ENCODE measurements around the gene CYB561. TPM values are rescaled to one million over a fixed set of nuclear protein-coding genes. Genes with fewer than 3 reads are reported as not detected.

Gene CYB561
- polyA plus RNA-seq, 3 donors, result 12.3 to 65.8 (median 16.0) TPM

DNA sequence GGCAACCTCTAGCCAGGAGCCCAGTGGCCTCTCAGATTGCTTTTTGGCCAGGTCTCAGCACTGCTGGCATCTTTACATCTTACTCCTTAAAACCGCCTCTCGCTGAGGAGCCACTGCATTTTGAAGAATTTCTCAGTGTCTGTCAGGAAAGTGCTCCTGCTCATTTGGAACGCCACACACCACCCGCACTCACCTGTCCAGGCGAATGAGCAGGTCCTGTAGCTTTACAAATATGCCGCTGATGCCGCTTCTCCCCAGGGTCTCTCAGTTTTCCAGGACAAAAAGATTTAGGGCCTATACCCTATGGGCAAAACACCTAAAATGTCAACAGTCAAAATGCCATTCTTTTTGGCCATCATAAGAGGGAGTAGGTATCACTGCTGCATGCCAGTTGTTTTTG, 22.1 kb downstream of the CYB561 start:
- no peak overlapping the region for H3K27ac ChIP-seq (ENCODE audit: low read depth, low read length)
- WGBS, 3 donors, result 90 to 94% (median 94%) methylated on average over 7 of the region's 7 CpGs

DNA sequence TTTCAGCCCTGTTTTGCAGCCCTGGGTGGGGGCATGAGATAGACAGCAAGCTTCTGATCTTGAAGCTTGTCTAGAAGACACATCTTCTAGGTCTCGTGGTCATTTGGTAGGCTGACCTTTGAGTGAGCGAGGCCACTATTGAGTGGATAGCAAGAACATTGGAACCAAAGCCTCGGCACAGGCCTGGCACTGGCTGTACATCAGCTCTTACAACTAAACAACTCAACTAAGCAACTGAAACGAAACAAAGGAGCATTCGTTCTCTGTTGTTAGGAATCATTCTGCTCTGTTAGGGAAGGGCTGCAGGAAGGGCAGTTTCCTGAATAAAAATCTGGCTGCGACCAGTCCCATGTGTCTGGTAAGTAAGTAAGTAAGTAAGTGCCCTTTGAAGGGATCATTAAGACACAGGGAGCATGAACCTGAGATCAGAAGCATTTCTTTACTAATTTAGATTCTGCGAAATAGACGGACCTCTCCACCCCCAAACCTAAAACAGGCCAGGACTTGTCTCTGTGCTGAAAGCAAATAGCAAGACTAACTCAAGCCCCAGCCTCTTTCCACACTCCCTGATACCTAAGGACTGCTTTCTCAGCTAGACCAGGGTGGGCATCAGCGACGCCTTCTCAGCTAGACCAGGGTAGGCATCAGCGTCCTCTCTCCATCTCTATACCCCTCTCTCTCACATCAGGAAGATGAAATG, 22.7 kb downstream of the CYB561 start:
- 66 to 69% (median 69%) methylated on average over 11 of the region's 11 CpGs for whole genome bisulfite sequencing, 3 donors

DNA sequence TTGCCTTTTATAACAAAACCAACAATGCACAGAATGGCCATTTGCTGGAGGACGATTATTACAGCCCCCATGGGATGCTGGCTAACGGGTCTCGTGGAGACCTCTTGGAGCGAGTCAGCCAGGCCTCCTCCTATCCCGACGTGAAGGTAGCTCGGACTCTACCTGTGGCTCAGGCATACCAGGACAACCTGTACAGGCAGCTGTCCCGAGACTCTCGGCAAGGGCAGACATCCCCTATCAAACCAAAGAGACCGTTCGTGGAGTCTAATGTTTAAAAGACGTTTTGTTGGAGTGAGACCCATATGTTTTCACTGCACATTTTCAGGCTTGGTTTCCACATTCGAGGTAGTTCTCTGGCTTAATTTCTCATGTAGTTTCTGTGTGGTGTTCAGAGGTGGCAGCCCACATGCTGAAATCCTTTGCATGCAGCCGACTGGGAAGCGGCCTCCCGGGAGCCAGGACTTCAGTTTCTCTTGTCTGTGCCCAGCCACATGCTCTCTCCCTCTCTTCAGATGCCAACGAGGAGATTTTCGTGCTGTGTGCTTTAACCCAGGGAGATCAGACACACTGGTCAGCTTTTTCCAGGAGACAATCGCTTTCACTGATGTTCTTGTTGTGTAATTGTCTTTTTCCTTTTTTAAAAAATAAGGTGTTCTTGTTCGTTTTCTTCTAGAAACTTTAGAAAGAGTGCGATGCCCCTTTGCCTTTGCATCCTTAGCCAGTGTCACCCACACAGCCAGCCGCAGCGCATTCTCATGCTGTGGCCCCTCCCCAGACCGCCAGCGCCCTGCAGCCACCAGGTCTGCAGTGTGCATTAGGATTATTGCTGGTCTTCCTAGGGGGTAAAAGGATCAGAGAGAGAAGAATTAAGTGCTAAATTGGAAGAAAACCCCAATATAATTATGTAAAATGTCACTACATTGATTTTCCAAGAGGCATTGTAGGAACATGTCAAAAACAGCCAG, 24.1 kb downstream of the CYB561 start:
- WGBS, 3 donors, result 91 to 93% (median 92%) methylated on average over 25 of the region's 25 CpGs
- no peak overlapping the region for H3K27ac ChIP-seq (ENCODE audit: low read depth, low read length)

More for the DNA sequence above, 22.7 kb downstream of the CYB561 start:
- H3K27ac ChIP-seq (ENCODE audit: low read depth, low read length), result no peak overlapping the region

DNA sequence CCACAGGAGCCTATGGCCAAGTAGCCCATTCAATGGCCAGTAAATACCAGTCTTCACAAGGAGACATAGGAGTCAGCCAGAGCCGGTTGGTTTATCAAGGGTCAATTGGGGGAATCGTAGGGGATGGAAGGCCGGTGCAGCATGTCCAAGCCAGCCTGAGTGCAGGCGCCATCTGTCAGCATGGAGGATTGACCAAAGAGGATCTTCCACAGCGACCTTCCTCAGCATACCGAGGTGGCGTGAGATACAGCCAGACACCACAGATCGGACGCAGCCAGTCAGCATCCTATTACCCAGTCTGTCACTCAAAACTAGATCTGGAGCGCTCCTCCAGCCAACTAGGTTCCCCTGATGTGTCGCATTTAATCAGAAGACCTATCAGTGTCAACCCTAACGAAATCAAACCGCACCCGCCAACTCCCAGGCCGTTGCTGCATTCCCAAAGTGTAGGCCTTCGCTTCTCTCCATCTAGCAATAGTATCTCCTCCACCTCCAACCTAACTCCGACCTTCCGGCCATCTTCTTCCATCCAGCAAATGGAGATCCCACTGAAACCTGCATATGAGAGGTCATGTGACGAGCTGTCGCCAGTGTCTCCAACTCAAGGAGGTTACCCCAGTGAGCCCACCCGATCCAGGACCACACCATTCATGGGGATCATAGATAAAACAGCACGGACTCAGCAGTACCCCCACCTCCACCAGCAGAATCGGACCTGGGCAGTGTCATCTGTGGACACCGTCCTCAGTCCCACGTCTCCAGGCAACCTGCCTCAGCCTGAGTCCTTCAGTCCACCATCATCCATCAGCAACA, 25.0 kb downstream of the CYB561 start:
- WGBS, 3 donors, result 92 to 94% (median 94%) methylated on average over 25 of the region's 25 CpGs
- no peak overlapping the region for H3K27ac ChIP-seq (ENCODE audit: low read depth, low read length)

DNA sequence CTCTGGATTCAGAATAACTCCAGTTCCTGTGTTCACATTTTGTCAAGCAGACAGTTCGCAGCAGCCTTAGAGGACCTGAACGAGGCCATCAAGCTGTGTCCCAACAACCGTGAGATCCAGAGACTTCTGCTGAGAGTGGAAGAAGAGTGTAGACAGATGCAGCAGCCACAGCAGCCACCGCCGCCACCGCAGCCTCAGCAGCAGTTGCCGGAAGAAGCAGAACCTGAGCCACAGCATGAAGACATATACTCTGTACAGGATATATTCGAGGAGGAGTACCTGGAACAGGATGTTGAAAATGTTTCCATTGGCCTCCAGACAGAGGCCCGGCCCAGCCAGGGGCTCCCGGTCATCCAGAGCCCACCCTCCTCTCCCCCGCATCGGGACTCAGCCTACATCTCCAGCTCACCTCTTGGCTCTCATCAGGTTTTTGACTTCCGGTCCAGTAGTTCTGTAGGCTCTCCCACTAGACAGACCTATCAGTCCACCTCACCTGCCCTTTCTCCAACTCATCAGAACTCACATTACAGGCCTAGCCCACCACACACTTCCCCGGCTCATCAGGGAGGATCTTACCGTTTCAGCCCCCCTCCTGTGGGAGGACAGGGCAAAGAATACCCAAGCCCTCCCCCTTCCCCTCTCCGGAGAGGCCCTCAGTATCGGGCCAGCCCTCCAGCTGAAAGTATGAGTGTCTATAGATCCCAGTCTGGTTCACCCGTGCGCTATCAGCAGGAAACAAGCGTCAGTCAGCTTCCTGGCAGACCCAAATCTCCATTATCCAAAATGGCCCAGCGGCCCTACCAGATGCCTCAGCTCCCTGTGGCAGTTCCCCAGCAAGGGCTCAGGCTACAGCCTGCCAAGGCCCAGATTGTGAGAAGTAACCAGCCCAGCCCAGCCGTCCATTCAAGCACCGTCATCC, 25.9 kb downstream of the CYB561 start:
- no peak overlapping the region for H3K27ac ChIP-seq (ENCODE audit: low read depth, low read length)
- WGBS, 3 donors, result 55 to 81% (median 64%) methylated on average over 23 of the region's 23 CpGs

DNA sequence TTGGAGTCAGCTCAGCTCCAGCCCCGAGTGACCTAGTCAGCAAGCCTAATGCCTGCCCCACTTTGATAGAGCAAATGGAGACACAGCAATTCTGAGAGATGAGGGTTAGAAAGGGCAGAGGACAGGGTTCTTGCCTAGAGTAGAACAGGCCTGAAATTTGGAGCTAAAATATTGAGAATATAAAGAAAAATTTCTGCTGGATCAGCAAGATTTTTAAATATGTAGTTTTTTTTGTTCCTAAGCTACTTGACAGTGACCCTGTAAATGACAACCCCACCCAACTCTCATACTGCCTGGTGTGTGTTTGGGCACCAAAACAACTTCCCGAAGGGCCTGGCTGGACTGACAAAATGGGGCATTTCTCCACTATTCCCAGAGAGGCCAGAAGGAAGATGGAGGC, 26.7 kb downstream of the CYB561 start:
- WGBS, 3 donors, result 81 to 87% (median 85%) methylated on average over 2 of the region's 2 CpGs
- no peak overlapping the region for H3K27ac ChIP-seq (ENCODE audit: low read depth, low read length)

DNA sequence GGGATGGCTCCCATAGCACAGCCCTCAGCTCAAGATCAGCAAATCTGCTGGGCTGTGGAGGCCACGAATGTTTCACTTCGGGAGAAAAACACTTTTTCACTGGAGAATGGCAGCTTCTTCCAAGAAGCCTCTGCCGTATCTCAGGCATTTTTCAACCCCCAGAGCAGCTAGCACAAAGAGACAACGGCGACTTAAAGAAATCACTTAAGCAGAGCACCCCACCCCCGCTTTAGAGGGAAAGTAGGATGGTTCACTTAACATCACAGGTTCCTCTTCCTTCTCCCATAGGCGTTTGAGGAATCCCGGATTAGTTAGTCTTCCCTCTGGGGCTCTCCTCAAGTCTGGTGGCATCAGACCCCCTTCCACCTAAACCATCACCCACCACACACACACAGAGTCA, 27.6 kb downstream of the CYB561 start:
- 87 to 89% (median 87%) methylated on average over 8 of the region's 8 CpGs for WGBS, 3 donors
- H3K27ac ChIP-seq (ENCODE audit: low read depth, low read length), result no peak overlapping the region

DNA sequence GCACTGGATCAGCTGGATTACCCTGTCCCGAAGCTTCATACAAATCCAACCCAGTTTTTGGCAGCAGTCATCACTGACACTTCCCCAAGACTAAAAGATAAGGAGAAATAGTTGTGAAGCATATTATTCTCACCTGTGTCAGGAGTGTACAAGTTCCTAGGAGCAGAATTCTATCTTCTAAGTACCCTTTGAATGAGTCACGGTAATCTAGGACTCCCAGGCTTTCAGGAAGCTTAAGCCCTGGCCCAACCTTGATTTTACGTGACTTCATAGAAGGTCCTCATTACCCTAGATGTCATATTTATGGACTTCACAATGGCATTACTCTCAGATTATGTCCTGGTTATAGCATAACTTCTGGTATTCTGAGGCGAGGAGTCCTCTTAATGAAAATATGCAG, 31.9 kb downstream of the CYB561 start:
- WGBS, 3 donors, result 93 to 95% (median 94%) methylated on average over 4 of the region's 4 CpGs

DNA sequence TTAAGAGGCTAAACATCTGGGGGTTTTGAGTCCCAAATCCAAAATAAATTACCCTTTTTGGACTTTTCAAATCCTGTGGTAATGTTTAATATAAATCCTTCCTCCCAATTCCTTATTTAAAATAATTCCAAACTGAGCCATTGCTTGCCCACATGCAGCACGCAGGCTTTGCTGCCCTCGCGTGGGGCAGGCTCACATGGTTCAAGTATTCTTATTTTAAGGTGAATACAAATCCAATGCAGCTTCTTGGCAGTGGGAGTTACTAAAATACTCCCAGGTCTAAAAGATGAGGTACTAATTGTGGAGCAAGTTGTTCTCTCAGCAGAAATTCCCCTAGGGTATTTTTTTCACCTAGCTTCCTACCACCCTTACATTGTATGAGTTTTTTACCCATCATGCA, 33.0 kb downstream of the CYB561 start:
- H3K27ac ChIP-seq (ENCODE audit: low read depth, low read length), result no peak overlapping the region
- WGBS, 3 donors, result 94 to 99% (median 97%) methylated on average over 3 of the region's 3 CpGs

More for the DNA sequence above, 31.9 kb downstream of the CYB561 start:
- H3K27ac ChIP-seq (ENCODE audit: low read depth, low read length), result no peak overlapping the region

DNA sequence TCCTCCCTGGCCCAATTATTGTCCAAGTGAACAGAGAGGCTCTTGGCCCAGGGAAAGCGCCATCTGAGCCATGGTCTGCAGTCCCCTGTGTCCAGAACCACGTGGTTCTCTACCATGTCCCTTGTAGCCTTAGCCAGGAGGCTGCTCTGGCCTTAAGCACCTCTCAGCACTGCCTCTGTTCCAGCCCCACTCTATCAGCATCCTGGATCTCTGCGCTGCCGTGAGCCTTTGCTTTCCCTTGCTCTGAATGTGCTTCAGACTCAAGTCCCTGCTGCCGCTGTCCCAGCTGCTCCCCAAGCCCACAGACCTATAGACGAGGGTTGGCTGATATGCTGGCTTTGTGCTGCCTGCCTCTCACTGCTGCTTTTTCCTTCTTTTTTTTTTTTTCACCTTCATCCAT, 33.9 kb downstream of the CYB561 start:
- H3K27ac ChIP-seq (ENCODE audit: low read depth, low read length), result no peak overlapping the region
- 81 to 89% (median 87%) methylated on average over 6 of the region's 6 CpGs for WGBS, 3 donors

DNA sequence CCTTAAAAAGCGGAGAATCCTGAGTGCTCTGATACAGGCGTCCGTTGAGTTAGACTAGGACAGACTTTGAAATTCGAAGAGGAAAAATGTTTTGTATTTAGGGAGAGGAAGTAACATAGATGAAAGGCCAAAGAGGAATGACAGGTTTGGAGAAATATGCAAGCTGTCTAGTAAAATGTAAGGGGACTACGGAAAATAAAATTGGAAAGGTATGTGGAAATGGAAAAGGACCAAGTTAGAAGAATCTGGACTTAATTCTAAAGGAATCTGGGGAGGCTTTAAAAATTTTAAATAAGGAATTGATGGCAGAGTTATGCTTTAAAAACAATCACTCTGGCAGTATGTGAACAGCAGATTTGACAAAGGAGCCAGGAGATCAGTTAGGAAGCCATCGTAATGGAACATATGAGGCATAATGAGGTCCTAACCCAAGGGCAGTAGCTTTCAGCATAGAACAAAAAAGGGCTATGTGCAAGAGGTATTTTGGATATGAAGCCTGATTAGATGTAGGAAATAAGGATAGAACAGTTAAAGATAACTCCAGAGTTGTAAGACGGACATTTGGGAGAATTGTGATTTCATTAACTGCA, 38.3 kb downstream of the CYB561 start:
- 88 to 91% (median 91%) methylated on average over 7 of the region's 7 CpGs for WGBS, 3 donors
- H3K27ac ChIP-seq (ENCODE audit: low read depth, low read length), result no peak overlapping the region

DNA sequence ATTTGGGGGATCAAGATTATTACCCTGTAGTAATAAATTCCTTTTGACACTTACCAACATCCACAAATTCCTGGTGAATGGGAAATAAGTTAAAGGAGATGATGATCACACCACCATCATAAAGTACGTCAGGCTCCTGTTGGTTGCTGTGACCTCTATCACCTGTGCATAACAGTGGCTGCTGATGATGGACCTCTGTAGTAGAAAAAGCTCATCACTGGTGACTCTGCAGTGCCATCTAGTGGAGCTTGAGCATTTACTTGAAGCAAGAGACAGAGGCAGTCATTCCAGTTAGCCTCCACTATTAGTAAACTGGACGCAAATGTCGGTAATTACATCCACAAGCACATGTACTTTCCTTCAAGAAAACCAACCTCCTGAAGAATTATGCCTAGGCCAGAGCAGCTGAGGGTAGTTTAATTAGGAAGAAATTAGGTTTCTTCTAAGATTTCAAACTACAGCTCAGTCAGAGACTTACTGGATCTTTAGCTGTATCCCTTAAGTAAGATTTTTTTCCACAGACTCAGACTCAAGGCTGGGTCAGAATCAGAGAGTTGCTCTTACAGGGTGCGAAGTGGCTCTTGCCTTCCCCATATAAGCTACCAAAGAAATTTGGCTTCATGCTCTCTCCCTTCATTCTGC, 39.3 kb downstream of the CYB561 start:
- no peak overlapping the region for H3K27ac ChIP-seq (ENCODE audit: low read depth, low read length)
- WGBS, 3 donors, result 30 to 39% (median 37%) methylated on average over 4 of the region's 4 CpGs

DNA sequence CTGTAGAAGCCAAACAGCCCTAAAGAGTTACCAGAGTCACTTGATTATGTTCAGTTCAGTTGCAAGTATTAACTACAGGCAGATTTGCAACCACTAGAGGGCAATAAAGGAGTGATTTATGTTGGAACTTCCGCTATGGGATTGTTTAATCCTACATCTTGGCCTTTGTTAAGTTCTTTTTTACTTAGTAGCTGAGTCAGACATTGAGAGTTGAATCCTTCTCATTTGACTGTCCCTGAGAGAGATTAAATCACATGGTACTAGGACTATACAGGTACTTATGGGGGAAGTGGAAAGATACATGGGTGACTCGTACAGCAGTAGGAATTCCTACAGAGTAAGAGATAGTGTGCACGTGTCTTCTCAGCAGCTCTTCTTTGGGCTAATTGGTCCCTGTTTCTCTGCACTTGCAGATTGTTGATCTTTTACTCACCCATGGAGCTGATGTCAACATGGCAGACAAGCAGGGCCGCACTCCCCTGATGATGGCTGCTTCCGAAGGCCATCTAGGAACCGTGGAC, 40.3 kb downstream of the CYB561 start:
- no peak overlapping the region for H3K27ac ChIP-seq (ENCODE audit: low read depth, low read length)
- WGBS, 3 donors, result 81 to 85% (median 83%) methylated on average over 6 of the region's 6 CpGs

DNA sequence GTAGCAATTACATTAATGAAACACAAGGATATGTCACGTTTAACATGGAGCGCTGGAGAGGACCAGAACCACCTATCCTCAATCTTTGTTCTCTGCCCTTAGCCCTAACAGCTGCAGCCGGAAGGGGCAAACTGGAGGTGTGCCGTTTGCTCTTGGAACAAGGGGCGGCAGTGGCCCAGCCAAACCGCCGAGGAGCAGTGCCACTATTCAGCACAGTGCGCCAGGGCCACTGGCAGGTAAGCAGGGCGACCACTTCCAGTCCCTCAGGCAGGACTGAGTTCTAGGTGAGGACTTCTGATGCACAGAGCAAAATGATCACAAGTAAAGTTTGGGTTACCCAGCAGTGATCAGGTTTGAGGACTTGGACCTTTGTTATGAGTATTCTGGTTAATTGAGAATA, 41.1 kb downstream of the CYB561 start:
- WGBS, 3 donors, result 94 to 96% (median 95%) methylated on average over 9 of the region's 9 CpGs
- H3K27ac ChIP-seq (ENCODE audit: low read depth, low read length), result no peak overlapping the region

DNA sequence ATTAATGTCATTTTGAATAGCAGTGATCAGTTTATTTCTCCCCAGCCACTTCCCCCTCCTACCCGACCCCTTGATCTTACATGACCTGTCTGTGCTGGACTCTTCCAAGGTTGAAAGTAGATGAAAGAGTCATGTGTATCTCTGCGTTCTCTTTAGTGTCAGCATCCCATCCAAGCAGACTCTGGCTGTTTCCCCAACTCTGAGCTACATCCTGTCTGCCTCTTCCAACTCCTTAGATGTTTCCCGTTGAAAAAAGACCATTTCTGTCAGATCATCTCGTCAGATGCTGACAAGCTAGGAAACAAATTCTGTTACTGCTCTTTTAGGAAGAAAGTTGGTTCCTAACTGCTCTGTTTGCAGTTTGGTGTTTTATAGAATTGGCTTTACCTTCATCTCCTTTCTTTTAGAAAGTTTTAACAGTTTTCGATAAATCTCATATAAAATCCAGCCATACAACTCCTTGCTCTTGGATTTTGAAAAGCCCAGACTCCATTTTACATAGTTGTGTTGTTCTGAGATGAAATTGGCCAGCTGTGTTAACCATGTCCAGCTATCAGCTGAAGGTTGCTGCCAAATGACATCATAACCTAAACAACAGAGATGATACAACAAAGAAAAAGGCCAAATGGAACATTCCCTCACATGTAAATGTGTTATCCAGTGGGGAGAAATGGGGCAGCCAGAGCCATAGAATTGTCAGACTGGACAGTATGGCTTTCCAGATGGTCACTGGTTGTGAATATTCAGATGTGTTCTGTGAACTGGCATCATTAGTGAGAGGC, 43.5 kb downstream of the CYB561 start:
- 59 to 71% (median 61%) methylated on average over 5 of the region's 5 CpGs for WGBS, 3 donors
- no peak overlapping the region for H3K27ac ChIP-seq (ENCODE audit: low read depth, low read length)

DNA sequence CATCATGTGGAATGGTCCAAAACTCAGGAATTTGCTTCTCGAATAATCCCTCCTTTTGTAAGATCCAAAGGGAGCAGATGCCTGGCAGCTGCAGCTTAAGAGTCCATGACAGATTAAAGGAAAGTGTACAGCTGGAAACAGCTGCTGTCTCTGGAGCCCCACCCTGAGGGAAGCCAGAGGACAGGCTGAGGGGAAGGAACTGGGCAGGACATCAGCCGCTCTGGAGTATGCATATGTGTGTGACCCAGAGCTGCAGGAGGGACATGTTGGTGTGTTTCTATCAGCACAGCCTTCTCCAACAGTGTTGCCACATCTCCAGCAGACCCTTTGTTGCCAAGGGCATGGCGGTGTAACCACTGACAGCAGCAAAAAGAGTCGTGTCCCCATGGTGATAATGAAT, 46.2 kb downstream of the CYB561 start:
- 40 to 68% (median 44%) methylated on average over 4 of the region's 4 CpGs for WGBS, 3 donors
- H3K27ac ChIP-seq (ENCODE audit: low read depth, low read length), result no peak overlapping the region
